ENCODE data around the gene TNS2. TPM values are rescaled to one million over a fixed set of nuclear protein-coding genes. Genes with fewer than 3 reads are reported as not detected.

TNS2 gene
- total and polyA plus RNA-seq, 2 donors (not counting 1 experiment from before 2014, with no cell fraction given) = 0.60 to 1.3 TPM

DNA sequence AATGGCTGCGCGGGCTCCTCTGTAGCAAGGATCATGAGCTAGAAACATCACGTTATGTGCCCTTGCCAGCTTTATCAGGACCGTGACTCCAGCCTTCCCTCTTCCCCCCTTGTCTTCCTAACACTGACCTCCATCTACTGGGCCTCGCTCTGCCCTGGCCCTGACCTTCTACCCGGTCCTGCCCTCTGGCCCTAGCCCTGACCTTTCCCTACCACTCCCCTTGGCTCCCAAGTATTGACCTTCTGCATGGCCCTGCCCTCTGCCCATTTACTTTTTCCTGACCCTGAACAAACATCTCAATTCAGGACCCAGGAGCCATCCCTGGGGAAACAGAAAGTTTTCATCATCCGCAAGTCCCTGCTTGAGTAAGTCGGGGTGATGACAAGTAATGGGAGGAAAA is 55.4 kb downstream of the TNS2 start:
- H3K27ac ChIP-seq (ENCODE audit: low read length in 2 of 2) = no peak overlapping the region
- no peak overlapping the region for H3K27ac Mint-ChIP-seq
- ChIA-PET POLR2A (no interaction called here), CTCF (no interaction called here)
- H3K27me3 ChIP-seq (replicated peaks in 1 of 4; ENCODE audit: control extremely low read depth in 1 of 4, control insufficient read depth in 3 of 4, insufficient read depth in 4 of 4, low read length in 3 of 4) = no peaks in the 10 kb centered on the region
- no peak overlapping the region for H3K9ac ChIP-seq (ENCODE audit: low read length)
- H3K4me2 ChIP-seq (replicated peaks; ENCODE audit: low read depth, low read length, poor library complexity, severe bottlenecking) = no peak overlapping the region
- H3K27me3 Mint-ChIP-seq = peaks cover 3% of the 10 kb centered on the region
- H3K9me3 ChIP-seq (ENCODE audit: control extremely low read depth in 1 of 3, control insufficient read depth in 2 of 3, insufficient read depth in 1 of 3, low read length in 2 of 3) = no peaks in the 10 kb centered on the region
- intact Hi-C loops (cut with micrococcal nuclease) = no loop called here
- no peaks in the 10 kb centered on the region for H3K9me3 Mint-ChIP-seq (ENCODE audit: insufficient read depth)
- DNase-seq = no peak
- H3K4me3 Mint-ChIP-seq = no peak overlapping the region
- no peaks in the 10 kb centered on the region for H3K36me3 ChIP-seq (replicated peaks in 1 of 2; ENCODE audit: control extremely low read depth in 1 of 2, control insufficient read depth in 1 of 2, extremely low read depth in 1 of 2, insufficient read depth in 2 of 2, low read length in 1 of 2)
- no peak for TF ChIP-seq CTCF (IDR thresholded peaks at IDR 0.05)
- TF ChIP-seq EZH2 (IDR thresholded peaks at IDR 0.05; ENCODE audit: borderline replicate concordance, insufficient read depth, low read depth, low read length, poor library complexity, severe bottlenecking) = no peak
- WGBS (ENCODE audit: insufficient coverage) = 98% methylated on average over 8 of the region's 8 CpGs
- H3K4me3 ChIP-seq (ENCODE audit: control extremely low read depth in 1 of 5, extremely low read depth in 1 of 5, insufficient read depth in 1 of 5, low read depth in 2 of 5, low read length in 4 of 5) = no peak overlapping the region
- peaks cover 19 to 25% of the 10 kb centered on the region in 2 donors for H3K4me1 ChIP-seq (ENCODE audit: control insufficient read depth in 2 of 2, insufficient read depth in 2 of 2, low read length in 2 of 2)
- peaks cover 14% of the 10 kb centered on the region for H3K4me1 Mint-ChIP-seq
- H4K20me1 ChIP-seq (ENCODE audit: control insufficient read depth, insufficient read depth, low read length, poor library complexity, severe bottlenecking) = no peaks in the 10 kb centered on the region
- H3K79me2 ChIP-seq (ENCODE audit: control insufficient read depth, insufficient read depth, low read length) = no peaks in the 10 kb centered on the region
- H2AFZ ChIP-seq (ENCODE audit: insufficient read depth, low read depth, low read length, poor library complexity, severe bottlenecking) = no peak overlapping the region
- no peak for ATAC-seq (ENCODE audit: low read depth)

GRCh38 chr12:53105712-53106439 is 56.0 kb downstream of the TNS2 start:
- Mint-ChIP-seq H3K4me3 (no peak overlapping the region), H3K4me1 (peaks cover 14% of the 10 kb centered on the region), H3K27ac (no peak overlapping the region), H3K27me3 (peaks cover 3% of the 10 kb centered on the region), H3K9me3 (ENCODE audit: insufficient read depth) (no peaks in the 10 kb centered on the region)
- Histone ChIP-seq H3K9me3 (ENCODE audit: control extremely low read depth in 1 of 3, control insufficient read depth in 2 of 3, insufficient read depth in 1 of 3, low read length in 2 of 3) (no peaks in the 10 kb centered on the region), H3K27ac (ENCODE audit: low read length in 2 of 2) (no peak overlapping the region), H4K20me1 (ENCODE audit: control insufficient read depth, insufficient read depth, low read length, poor library complexity, severe bottlenecking) (no peaks in the 10 kb centered on the region), H3K4me1 (ENCODE audit: control insufficient read depth in 2 of 2, insufficient read depth in 2 of 2, low read length in 2 of 2) (peaks cover 19 to 25% of the 10 kb centered on the region in 2 donors), H3K27me3 (replicated peaks in 1 of 4; ENCODE audit: control extremely low read depth in 1 of 4, control insufficient read depth in 3 of 4, insufficient read depth in 4 of 4, low read length in 3 of 4) (no peaks in the 10 kb centered on the region), H3K36me3 (replicated peaks in 1 of 2; ENCODE audit: control extremely low read depth in 1 of 2, control insufficient read depth in 1 of 2, extremely low read depth in 1 of 2, insufficient read depth in 2 of 2, low read length in 1 of 2) (no peaks in the 10 kb centered on the region), H2AFZ (ENCODE audit: insufficient read depth, low read depth, low read length, poor library complexity, severe bottlenecking) (no peak overlapping the region), H3K79me2 (ENCODE audit: control insufficient read depth, insufficient read depth, low read length) (no peaks in the 10 kb centered on the region), H3K4me3 (ENCODE audit: control extremely low read depth in 1 of 5, extremely low read depth in 1 of 5, insufficient read depth in 1 of 5, low read depth in 2 of 5, low read length in 4 of 5) (no peak overlapping the region), H3K4me2 (replicated peaks; ENCODE audit: low read depth, low read length, poor library complexity, severe bottlenecking) (no peak overlapping the region), H3K9ac (ENCODE audit: low read length) (no peak overlapping the region)
- WGBS (ENCODE audit: insufficient coverage) = 93% methylated on average over 4 of the region's 7 CpGs
- ChIA-PET CTCF (no interaction called here), POLR2A (no interaction called here)
- ATAC-seq (ENCODE audit: low read depth) (no peak), DNase-seq (no peak)
- TF ChIP-seq EZH2 (IDR thresholded peaks at IDR 0.05; ENCODE audit: borderline replicate concordance, insufficient read depth, low read depth, low read length, poor library complexity, severe bottlenecking) (no peak), CTCF (IDR thresholded peaks at IDR 0.05) (no peak)
- intact Hi-C loops (cut with micrococcal nuclease) = no loop called here
